ENCODE data around the gene DGKD.

The DGKD gene

GRCh38 chr2:233519787-233520611, 165.7 kb downstream of the DGKD start:
- DNase-seq: no peak
